ENCODE results near the gene STYXL2. TPM values are rescaled to one million over a fixed set of nuclear protein-coding genes. Genes with fewer than 3 reads are reported as not detected.

Gene STYXL2
- total RNA-seq, 3 donors from 2014 or later (not counting 1 experiment from before 2014, with no cell fraction given) = not detected

GRCh38 chr1:167111868-167112709 lies 18.2 kb downstream of the STYXL2 start:
- peaks cover 18% of the 10 kb centered on the region for H3K4me1 ChIP-seq (ENCODE audit: control insufficient read depth, insufficient read depth, low read length)
- TF ChIP-seq CTCF (IDR thresholded peaks at IDR 0.05) = no peak
- H3K9me3 Mint-ChIP-seq = peaks cover 2 to 6% of the 10 kb centered on the region in 2 donors
- intact Hi-C loops (cut with micrococcal nuclease) = no loop called here
- no peaks in the 10 kb centered on the region for H3K27me3 ChIP-seq (ENCODE audit: control insufficient read depth, insufficient read depth, low read length)
- peaks cover 28 to 31% of the 10 kb centered on the region in 2 donors for H3K4me1 Mint-ChIP-seq
- no peak for DNase-seq
- no peak overlapping the region for H3K4me3 Mint-ChIP-seq
- H3K27ac Mint-ChIP-seq = no peak overlapping the region
- ATAC-seq = no peak
- H3K36me3 ChIP-seq (ENCODE audit: control insufficient read depth, insufficient read depth, low read length) = no peaks in the 10 kb centered on the region
- 95% methylated on average over 4 of the region's 4 CpGs for WGBS (ENCODE audit: insufficient coverage)
- H3K36me3 Mint-ChIP-seq = peaks cover 14% of the 10 kb centered on the region
- no peaks in the 10 kb centered on the region for H3K27me3 Mint-ChIP-seq (ENCODE audit: low read depth in 2 of 2)
- H3K9me3 ChIP-seq (ENCODE audit: control insufficient read depth, insufficient read depth, low read length) = peaks cover 10% of the 10 kb centered on the region
- H3K27ac ChIP-seq (ENCODE audit: low read length) = no peak overlapping the region
- H3K4me3 ChIP-seq (ENCODE audit: low read length) = no peak overlapping the region

GRCh38 chr1:167114725-167115124 lies 20.9 kb downstream of the STYXL2 start:
- H3K36me3 Mint-ChIP-seq = peaks cover 13% of the 10 kb centered on the region
- no peak overlapping the region for H3K27ac Mint-ChIP-seq

GRCh38 chr1:167115655-167116054 lies 21.8 kb downstream of the STYXL2 start:
- no peak overlapping the region for H3K27ac ChIP-seq (ENCODE audit: low read length)
- no peak for TF ChIP-seq CTCF (IDR thresholded peaks at IDR 0.05)
- no peak overlapping the region for H3K4me3 ChIP-seq (ENCODE audit: low read length)
- peaks cover 4% of the 10 kb centered on the region for H3K36me3 Mint-ChIP-seq
- H3K27me3 ChIP-seq (ENCODE audit: control insufficient read depth, insufficient read depth, low read length) = no peaks in the 10 kb centered on the region
- H3K36me3 ChIP-seq (ENCODE audit: control insufficient read depth, insufficient read depth, low read length) = no peaks in the 10 kb centered on the region
- ATAC-seq (no peak), DNase-seq (no peak)
- intact Hi-C loops (cut with micrococcal nuclease) = no loop called here
- H3K4me3 Mint-ChIP-seq = no peak overlapping the region
- WGBS (ENCODE audit: insufficient coverage) = 90% methylated on average over 5 of the region's 5 CpGs
- peaks cover 0 to 10% of the 10 kb centered on the region in 2 donors for H3K27me3 Mint-ChIP-seq (ENCODE audit: low read depth in 2 of 2)
- peaks cover 0 to 2% of the 10 kb centered on the region in 2 donors for H3K9me3 Mint-ChIP-seq
- H3K27ac Mint-ChIP-seq = no peak overlapping the region
- peaks cover 1% of the 10 kb centered on the region for H3K9me3 ChIP-seq (ENCODE audit: control insufficient read depth, insufficient read depth, low read length)
- peaks cover 5 to 9% of the 10 kb centered on the region in 2 donors for H3K4me1 Mint-ChIP-seq
- peaks cover under 1% of the 10 kb centered on the region for H3K4me1 ChIP-seq (ENCODE audit: control insufficient read depth, insufficient read depth, low read length)

More at GRCh38 chr1:167114725-167115124, 20.9 kb downstream of the STYXL2 start:
- intact Hi-C loops (cut with micrococcal nuclease) = no loop called here
- peaks cover 14 to 17% of the 10 kb centered on the region in 2 donors for H3K4me1 Mint-ChIP-seq
- peaks cover 0 to 10% of the 10 kb centered on the region in 2 donors for H3K27me3 Mint-ChIP-seq (ENCODE audit: low read depth in 2 of 2)
- no peaks in the 10 kb centered on the region for H3K27me3 ChIP-seq (ENCODE audit: control insufficient read depth, insufficient read depth, low read length)
- peaks cover 7% of the 10 kb centered on the region for H3K4me1 ChIP-seq (ENCODE audit: control insufficient read depth, insufficient read depth, low read length)
- ATAC-seq = no peak
- no peak for TF ChIP-seq CTCF (IDR thresholded peaks at IDR 0.05)
- H3K36me3 ChIP-seq (ENCODE audit: control insufficient read depth, insufficient read depth, low read length) = no peaks in the 10 kb centered on the region
- DNase-seq = no peak
- H3K9me3 Mint-ChIP-seq = peaks cover 2 to 6% of the 10 kb centered on the region in 2 donors
- no peak overlapping the region for H3K4me3 Mint-ChIP-seq
- peaks cover 7% of the 10 kb centered on the region for H3K9me3 ChIP-seq (ENCODE audit: control insufficient read depth, insufficient read depth, low read length)
- H3K4me3 ChIP-seq (ENCODE audit: low read length) = no peak overlapping the region
- no peak overlapping the region for H3K27ac ChIP-seq (ENCODE audit: low read length)
